ENCODE measurements around the gene RNF166.

Gene RNF166

GRCh38 chr16:88691129-88691813 lies 14.9 kb downstream of the RNF166 start:
- no peak for DNase-seq

DNA sequence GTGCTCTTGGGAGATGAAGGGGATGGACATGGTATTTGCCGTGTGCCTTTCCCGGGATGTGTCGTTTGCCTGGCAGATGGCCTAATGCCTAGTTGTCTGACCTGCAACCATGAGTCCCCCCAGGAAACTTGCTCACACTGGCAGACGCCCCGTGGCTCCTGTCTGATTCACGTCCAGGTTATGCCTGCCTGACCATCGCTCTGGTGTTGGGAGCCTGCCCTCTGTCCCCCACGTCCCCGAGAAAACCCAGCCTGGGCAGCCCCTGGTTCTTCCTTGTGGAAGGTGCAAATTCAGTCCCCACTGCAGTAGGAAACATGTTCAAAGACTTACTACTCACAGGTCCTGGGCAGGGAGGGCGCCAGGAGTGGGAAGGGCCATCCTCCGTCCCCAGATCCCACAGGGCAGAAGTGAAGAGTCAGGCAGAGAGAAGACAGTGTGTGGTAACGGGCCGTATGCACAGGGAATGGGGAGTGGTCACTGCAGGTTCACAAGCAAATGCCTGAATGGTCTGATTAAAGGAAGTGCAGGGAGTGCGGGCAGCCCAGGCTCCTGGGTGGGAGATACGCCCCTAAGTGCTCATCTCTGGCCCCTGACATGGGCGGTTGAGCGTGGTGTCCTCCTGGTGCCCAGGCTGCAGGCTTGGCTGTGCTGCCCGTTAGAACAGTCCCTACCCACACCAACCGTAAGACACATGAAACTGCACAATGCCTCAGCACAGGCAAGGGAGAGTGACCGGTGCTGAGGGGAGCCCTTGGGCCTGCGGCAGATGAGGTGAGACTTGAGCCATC lies 15.7 kb downstream of the RNF166 start:
- DNase-seq, result no peak

DNA sequence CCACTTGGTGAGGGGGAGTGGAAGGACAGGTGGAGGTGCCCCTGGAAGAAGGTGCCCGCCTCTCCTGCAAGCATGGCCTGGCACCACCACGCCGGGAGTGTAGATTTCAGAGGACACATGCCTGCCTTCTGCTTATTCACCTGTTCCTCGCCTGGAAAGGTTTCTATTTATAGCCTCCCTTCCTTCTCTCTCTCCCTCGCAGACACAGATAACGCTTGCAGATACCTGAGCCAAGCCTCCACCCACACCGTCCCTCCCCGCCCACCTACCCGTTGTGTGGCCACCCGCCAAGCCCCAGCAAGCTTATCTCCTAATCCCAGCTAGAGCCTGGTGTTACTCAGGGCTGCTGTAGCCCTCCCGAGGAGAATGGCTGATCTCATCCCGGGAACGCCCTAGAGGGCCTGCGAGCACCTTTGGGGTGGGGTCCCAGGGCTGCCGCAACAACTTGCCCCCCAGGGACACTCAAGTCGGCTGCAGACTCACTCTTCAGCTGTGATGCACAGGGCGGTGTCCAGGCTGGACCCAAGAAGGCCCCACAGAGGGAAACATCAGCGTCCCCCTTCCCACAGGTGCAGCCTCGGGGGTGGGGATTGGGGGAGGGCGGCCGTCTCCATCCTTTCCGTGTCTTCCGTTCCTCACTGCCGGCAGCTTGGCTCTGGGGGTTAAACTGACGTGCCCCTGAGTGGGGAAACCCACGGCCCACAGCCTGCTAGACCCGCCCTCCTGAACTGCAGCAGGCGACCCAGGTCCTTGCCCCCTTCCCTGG lies 18.0 kb downstream of the RNF166 start:
- DNase-seq, result no peak

DNA sequence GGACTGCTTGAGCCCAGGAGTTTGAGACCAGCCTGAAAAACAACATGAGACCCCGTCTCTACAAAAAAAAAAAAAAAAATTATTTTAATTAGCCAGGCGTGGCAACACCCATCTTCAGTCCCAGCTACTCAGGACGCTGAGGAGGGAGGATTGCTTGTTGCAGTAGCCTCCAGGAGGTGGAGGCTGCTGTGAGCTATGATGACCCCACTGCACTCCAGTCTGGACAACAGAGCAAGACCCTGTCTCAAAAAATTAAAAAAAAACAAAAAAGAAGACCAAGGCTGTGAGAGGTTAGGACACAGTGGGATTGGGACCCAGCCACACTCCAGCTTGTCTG lies 18.6 kb downstream of the RNF166 start:
- DNase-seq, result no peak

DNA sequence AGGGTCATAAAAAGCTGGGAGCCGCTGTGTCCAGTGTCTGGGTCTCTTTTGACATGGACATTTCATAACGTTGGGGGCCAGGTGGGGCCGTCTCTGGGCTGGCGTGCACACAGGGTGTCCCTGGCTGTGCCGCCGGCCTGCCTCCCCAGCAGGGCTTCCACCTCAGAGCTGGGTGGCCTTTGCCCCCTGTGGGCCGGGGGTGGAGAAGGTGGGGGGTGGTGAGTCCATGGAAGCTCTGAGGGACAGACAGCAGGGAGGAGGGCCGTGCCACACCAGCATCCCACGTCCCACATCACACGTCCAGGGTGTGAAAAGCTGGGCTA lies 19.0 kb downstream of the RNF166 start:
- DNase-seq, result no peak

DNA sequence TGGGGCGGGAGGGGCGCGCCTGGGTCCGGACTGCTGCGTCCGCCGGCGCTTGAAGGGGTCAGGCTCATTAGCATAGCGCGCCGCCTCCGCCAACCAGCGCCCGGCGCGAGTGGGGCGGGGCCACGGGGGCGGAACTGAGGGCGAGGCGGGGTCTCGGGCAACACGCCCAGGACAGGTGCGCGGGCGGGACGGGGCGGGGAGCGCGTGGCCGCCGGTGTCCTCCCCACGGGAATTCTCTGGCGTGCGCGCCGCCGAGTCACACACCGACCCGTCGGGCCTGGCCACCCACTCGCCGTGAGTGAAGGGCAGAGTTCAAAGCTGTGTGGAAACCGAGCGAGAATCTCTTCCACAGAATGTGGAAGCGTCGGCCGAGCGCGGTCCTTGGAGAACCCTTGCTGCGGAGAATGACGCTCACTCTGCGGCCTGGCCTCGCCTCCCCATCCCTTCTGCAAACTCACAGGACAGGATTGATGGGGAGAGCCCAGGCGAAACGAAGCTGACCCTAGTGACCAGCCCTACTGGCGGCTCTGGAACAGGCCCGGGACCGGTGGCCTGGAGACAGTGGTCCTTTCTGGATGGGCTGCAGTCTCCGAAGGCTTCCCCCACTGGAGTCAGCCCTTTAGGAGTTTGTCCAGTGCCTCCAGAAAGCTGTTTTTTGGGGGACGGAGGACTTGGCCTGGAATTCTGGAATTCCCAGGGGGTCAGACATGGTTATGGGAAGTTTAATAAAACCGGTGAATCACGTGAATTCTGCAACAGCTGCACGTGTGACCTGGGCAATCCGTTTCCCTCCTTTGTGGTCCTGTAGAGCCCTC lies 19.6 kb downstream of the RNF166 start, which contains the start of gene SNAI3:
Gene SNAI3, minus strand, starts transcription at position 69 of the 815 bp plus-strand sequence. CDS start 101 bp downstream, outside the sequence.
- peak; percentile 29 for DNase-seq

GRCh38 chr16:88686062-88686438 lies 20.2 kb downstream of the RNF166 start:
- no peak for DNase-seq

DNA sequence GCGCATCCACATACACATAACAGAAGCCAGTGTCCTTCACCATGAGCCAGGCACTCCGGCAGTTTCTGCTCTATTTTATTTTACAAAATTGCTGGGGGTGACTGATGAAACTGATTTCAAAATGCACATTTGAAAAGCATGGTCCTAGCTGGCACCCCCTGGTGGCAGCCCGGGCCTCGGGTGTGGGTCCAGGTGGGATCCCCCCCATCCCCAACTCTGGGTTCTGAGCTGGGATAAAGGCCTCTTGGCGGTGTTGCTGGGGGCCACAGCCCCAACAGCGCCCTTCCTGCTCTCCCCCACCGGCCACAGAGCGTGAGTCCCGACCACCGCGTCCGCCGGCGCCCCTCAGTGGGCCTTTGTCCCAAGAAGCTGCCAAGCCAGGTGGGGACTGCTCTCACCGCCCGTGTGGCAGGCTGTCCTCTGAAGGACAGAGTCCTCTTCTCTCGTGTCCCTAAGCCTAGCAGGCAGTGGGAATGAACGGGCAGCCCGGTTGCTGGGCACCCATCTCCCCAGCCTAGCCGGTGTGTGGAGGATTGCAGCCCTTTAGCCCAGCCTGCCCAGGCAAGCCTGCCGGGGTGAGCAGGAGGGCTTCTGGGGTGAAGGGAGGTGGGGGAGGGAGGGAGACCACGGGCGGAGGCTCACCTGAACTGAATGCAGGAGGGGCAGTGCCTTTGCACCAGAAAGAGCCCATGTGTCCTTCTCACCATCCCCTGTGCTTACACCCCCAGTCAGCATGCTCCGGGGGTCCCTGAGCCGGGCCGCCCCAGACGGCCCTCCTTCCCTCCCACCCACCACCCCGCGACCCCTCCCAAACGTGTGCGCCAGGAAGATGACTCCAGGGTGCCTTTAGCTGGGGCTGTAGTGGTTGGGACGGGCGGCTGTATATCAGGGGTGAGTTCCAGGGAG lies 20.8 kb downstream of the RNF166 start:
- peak; percentile 55 for DNase-seq

DNA sequence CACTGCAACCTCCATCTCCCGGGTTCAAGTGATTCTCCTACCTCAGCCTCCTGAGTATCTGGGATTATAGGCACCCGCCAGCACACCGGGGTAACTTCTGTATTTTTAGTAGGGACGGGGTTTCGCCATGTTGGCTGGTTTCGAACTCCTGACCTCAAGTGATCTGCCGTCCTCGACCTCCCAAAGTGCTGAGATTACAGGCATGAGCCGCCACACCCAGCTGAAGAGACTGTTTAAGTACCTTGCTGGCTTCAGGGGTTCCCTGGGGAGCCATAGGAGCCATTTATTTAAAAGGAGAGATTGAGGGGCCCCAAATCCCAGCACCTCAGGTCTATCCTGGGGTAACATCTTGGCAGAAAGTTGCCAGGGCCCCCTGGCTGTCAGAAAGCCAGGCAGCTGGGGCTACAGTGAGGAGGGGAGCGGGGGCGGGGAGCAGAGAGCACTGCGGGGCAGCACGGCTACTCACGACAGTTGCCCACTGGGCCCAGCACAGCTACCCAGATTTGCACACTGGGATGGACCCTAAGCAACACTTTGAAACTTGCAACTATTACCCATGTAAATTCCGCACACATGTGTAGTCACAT lies 21.5 kb downstream of the RNF166 start:
- no peak for DNase-seq

GRCh38 chr16:88681709-88682451 lies 24.3 kb downstream of the RNF166 start:
- no peak for DNase-seq

- no peak for DNase-seq
Observed at GRCh38 chr16:88681084-88681680, 25.0 kb downstream of the RNF166 start.

DNA sequence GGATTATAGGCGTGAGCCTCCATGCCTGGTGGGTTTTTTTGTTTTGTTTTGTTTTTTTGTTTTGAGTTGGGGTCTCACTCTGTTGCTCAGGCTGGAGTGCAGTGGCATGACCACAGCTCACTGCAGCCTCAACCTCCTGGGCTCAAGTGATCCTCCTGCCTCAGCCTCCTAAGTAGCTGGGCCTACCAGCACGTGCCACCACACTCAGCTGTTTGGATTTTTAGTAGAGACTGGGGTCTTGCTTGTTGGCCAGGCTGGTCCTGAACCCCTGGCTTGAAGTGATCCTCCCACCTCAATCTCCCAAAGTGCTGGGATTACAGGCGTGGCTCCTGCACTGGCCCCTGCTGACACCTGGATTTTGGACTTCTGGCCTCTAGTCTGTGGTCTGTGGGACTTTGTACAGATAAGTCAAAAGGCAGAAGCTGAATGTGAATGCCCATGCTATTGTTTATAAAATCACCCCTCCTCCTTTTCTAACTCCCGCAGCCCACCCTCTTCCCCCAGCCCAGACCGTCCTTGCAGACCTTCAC lies 25.6 kb downstream of the RNF166 start:
- no peak for DNase-seq

DNA sequence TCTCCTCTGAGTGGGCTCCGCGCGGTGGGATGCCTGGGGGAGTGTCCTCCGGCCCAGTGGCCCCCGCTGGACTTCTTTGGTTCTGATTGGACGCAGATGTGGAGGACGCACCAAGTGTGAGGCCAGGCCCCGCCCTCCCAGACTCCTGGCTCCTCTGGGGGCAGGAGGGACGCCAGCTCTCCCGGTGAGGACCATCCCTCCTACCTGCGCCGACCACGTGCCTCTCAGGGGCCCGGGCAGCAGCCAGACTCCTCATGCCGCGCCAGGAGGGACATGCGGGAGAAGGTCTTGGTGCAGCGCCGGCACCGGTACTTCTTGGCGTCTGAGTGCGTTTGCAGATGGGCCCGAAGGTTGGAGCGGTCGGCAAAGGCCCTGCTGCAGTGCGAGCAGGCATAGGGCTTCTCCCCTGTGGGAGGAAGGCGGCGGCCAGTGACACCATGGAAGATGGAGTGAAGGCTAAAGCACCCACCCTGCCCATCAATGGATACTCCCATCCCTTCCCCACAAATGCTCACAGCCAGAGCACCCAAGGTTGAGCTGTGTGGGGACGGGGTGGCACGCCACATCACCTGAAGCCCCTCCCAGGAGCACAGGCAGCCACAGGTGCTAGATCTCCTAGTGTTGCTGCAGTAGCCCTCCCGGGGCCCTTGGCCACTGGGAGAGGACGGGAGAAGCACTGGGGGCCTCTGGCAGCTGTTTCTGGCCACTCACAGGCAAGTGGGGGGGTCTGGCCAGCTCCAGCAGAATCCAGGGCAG lies 27.8 kb downstream of the RNF166 start:
- DNase-seq, result no peak

GRCh38 chr16:88677721-88678120 lies 28.5 kb downstream of the RNF166 start:
- no peak for DNase-seq

DNA sequence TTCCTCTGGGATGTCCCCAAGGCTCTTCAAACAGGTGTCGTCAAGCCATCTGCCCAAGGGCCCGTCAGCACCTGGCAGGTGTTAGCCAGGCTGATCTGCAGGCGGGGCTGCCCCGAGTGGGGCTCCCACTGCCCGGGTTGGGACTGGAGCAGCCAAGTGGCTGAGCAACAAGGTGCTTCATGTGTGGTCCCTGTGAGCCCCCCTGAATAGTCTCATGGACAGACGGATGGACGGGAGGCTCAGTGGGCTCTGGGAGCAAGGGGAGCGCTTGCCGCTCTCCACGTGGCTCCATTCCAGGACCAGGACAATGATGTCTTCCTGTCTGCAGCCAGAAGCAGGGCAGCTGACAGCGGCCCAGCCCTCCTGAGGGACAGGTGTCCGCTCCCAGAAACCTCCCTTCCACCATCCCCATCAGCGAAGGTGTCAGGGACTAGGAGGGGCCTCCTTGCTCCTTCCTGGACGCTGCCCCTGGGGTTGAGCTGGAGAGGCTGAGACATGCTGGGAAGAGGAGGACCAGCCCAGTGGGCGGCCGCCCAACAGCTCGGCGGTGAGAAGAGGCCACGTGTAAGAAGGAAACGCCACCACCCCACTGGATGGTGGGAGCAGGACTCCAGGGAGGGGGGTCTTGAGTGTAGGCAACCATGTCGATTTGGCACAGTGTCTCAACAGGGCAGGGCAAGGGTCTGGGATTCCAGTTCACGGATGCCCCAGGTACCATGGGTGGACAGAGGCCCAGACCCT lies 29.5 kb downstream of the RNF166 start:
- no peak for DNase-seq

DNA sequence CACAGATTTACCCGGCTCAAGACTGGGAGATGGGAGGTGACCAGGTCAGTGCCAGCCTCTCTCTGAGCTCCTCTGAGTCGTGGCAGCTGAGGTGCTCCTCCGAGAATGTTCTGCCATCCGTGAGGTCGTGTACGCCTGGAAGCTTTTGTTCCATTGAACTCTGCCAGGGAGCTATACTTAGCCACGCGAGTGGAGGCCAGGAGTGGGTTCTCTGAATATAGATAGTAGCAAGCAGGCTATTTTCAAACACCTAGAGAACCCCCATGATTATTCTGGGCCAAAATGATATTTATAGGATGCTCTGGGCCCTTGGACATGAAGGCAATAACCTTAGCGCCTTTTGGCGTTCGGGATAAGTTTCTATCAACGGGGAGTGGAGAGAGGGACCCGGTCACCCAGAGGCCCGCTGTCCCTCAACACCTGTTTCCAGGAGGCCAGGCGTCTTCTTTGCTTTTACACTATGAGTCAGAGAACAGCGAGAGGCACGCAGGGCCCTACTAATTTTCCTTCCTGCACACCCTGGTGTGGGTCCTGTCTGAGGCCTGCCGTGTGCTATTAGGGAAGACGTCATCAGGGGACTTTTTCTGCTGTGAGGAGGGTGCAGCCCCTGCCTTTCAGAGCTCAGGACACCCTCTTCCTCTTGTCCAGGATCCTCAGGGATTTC lies 32.4 kb downstream of the RNF166 start:
- DNase-seq, result no peak

DNA sequence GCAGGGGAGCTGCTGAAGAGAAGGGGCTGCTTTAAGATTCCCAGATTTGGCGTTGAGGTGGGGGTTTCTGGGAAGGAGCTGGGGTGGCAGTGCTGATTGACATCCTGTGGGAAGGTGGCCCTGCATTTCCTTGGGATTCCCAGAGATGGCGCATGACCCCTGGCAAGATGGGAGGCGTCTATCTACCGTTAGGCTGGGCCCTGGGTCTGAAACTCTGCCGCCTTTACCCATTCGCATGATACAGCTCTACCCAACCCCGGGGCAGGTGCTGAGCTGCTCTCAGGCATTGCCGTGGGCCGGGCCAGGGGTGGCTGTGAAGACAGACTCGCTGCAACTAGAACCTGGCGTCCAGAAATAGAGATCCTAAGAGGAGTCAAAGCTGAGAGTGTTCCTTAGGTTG lies 33.4 kb downstream of the RNF166 start:
- DNase-seq, result no peak

- DNase-seq, result no peak
Observed at GRCh38 chr16:88671806-88672205, 34.4 kb downstream of the RNF166 start.

Data from fibroblast of skin of right biceps (primary cell).